Gastrocnemius medialis (tissue), 4 donors: Measurements from ENCODE around the gene EEF1E1. TPM values are rescaled to one million over a fixed set of nuclear protein-coding genes. Genes with fewer than 3 reads are reported as not detected.

Experiments used
- ATAC-seq, 2 donors: fragments of 150-250 bp; one replicate each; pipeline ENCODE4 v1.9.1; 2016
- DNase-seq, 2 donors: peaks; one replicate each; pipeline ENCODE4 v3.0.0-alpha.2; 2019
- H3K27ac ChIP-seq, 4 donors: fragments of 200-600 bp; sonication (generic); 1 replicate in 1 of 4; 2 replicates in 3 of 4; pipeline ENCODE4 v1.5.1; 2016 to 2018; ENCODE audit warnings: mild to moderate bottlenecking in 2 of 4, moderate library complexity in 1 of 4
- H3K27me3 ChIP-seq, 3 donors: fragments of 200-600 bp; sonication (generic) in 2 of 3; 1 replicate in 1 of 3; 2 replicates in 2 of 3; pipeline versions ENCODE4 v1.5.1 to v1.6.0; 2016 to 2019; ENCODE audit warnings: mild to moderate bottlenecking in 1 of 3, moderate library complexity in 1 of 3
- H3K36me3 ChIP-seq, 2 donors: fragments of 200-600 bp; sonication (generic) in 1 of 2; one replicate each; pipeline ENCODE4 v1.5.1; 2017 to 2018
- H3K4me1 ChIP-seq, 2 donors: fragments of 200-600 bp; sonication (generic) in 1 of 2; one replicate each; pipeline ENCODE4 v1.5.1; 2016 to 2017; ENCODE audit warnings: mild to moderate bottlenecking in 2 of 2
- H3K4me3 ChIP-seq, 4 donors: fragments of 200-600 bp; sonication (generic) in 3 of 4; 1 replicate in 1 of 4; 2 replicates in 3 of 4; pipeline ENCODE4 v1.5.1; 2016 to 2019; ENCODE audit warnings: mild to moderate bottlenecking in 2 of 4
- H3K9me3 ChIP-seq, 3 donors: fragments of 200-600 bp; sonication (generic) in 2 of 3; 1 replicate in 1 of 3; 2 replicates in 2 of 3; pipeline ENCODE4 v1.5.1; 2016 to 2019
- CTCF ChIP-seq, 5 experiments: fragments of 450-650 bp in 3 of 5; fragments of 200-600 bp in 2 of 5; sonication (generic) in 2 of 5; IDR thresholded peaks in 4 of 5; conservative IDR thresholded peaks in 1 of 5; 1 replicate in 4 of 5; 2 replicates in 1 of 5; pipeline ENCODE4 v1.5.1; 2016 to 2019; ENCODE audit warnings: antibody characterized with exemption in 5 of 5, mild to moderate bottlenecking in 3 of 5, moderate library complexity in 3 of 5
- POLR2A ChIP-seq, 2 donors: fragments of 450-650 bp; IDR thresholded peaks; one replicate each; pipeline ENCODE4 v1.6.1; 2017; ENCODE audit warnings: antibody characterized with exemption in 2 of 2, mild to moderate bottlenecking in 2 of 2, moderate library complexity in 2 of 2
- in situ Hi-C, 4 donors: fragments of 200-750 bp; cut with MboI; loops; one replicate each; pipeline versions ENCODE4 v1.15.0 to v1.8.0; 2017; ENCODE audit warnings: low sequenced_read_pairs in 4 of 4
- intact Hi-C: fragments of 100-400 bp; cut with DNase I; formaldehyde crosslinking; loops from one replicate; pipeline ENCODE4 v1.15.1; 2023; ENCODE audit warnings: low total_unique reads
- total RNA-seq, 4 donors: library from RNA; depleted of rRNA; stranded (reverse); fragments of >200 nt; gene quantifications; one replicate each; pipeline versions ENCODE4 v1.1.0 to v1.2.3, GENCODE V29; 2016

EEF1E1 gene
- total RNA-seq, 4 donors from 2014 or later = 16.0 to 39.9 (median 21.2) TPM

- DNase-seq (no peak), ATAC-seq (no peak)
- no peaks in the 10 kb centered on the region for H3K36me3 ChIP-seq
- no peaks in the 10 kb centered on the region for H3K4me1 ChIP-seq
- in situ Hi-C loops = no loop called here
- TF ChIP-seq POLR2A (IDR thresholded peaks at IDR 0.05) = no peak
- TF ChIP-seq CTCF (IDR thresholded peaks at IDR 0.05 in 4 of 5, conservative IDR thresholded peaks at IDR 0.05 in 1 of 5) = no peak
- H3K4me3 ChIP-seq = no peak overlapping the region
- H3K27ac ChIP-seq = no peak overlapping the region
- H3K27me3 ChIP-seq = peaks cover 0 to 5% (median 2%) of the 10 kb centered on the region in 3 donors
- intact Hi-C loops = no loop called here
- no peaks in the 10 kb centered on the region for H3K9me3 ChIP-seq
Measured at GRCh38 chr6:8137529-8137939, 35.2 kb upstream of the EEF1E1 start.

GRCh38 chr6:8135276-8135675 is 32.9 kb upstream of the EEF1E1 start:
- intact Hi-C loops (no loop called here), in situ Hi-C loops (no loop called here)
- Histone ChIP-seq H3K36me3 (no peaks in the 10 kb centered on the region), H3K27me3 (peaks cover 0 to 5% (median 5%) of the 10 kb centered on the region in 3 donors), H3K4me3 (no peak overlapping the region), H3K9me3 (no peaks in the 10 kb centered on the region), H3K4me1 (no peaks in the 10 kb centered on the region), H3K27ac (no peak overlapping the region)
- TF ChIP-seq CTCF (IDR thresholded peaks at IDR 0.05 in 4 of 5, conservative IDR thresholded peaks at IDR 0.05 in 1 of 5) = no peak
- TF ChIP-seq POLR2A (IDR thresholded peaks at IDR 0.05) = no peak
- DNase-seq (no peak), ATAC-seq (no peak)

GRCh38 chr6:8132130-8132529 is 29.8 kb upstream of the EEF1E1 start:
- no peak for ATAC-seq
- intact Hi-C loops = no loop called here
- no peak for TF ChIP-seq POLR2A (IDR thresholded peaks at IDR 0.05)
- no peak for TF ChIP-seq CTCF (IDR thresholded peaks at IDR 0.05 in 4 of 5, conservative IDR thresholded peaks at IDR 0.05 in 1 of 5)

GRCh38 chr6:8131265-8131897 is 29.0 kb upstream of the EEF1E1 start:
- ATAC-seq (no peak), DNase-seq (no peak)
- H3K36me3 ChIP-seq = no peaks in the 10 kb centered on the region
- in situ Hi-C loops (no loop called here), intact Hi-C loops (no loop called here)
- no peak overlapping the region for H3K27ac ChIP-seq
- peaks cover 0 to 5% (median 5%) of the 10 kb centered on the region in 3 donors for H3K27me3 ChIP-seq
- H3K4me1 ChIP-seq = no peaks in the 10 kb centered on the region
- H3K4me3 ChIP-seq = no peak overlapping the region
- H3K9me3 ChIP-seq = no peaks in the 10 kb centered on the region
- TF ChIP-seq CTCF (IDR thresholded peaks at IDR 0.05 in 4 of 5, conservative IDR thresholded peaks at IDR 0.05 in 1 of 5) = peak in 1 of 5 experiments; percentile 22
- TF ChIP-seq POLR2A (IDR thresholded peaks at IDR 0.05) = no peak

More at GRCh38 chr6:8132130-8132529, 29.8 kb upstream of the EEF1E1 start:
- Histone ChIP-seq H3K9me3 (no peaks in the 10 kb centered on the region), H3K36me3 (no peaks in the 10 kb centered on the region), H3K27ac (no peak overlapping the region), H3K27me3 (peaks cover 0 to 5% (median 5%) of the 10 kb centered on the region in 3 donors), H3K4me1 (no peaks in the 10 kb centered on the region), H3K4me3 (no peak overlapping the region)
- DNase-seq = no peak
- in situ Hi-C loops = no loop called here

- Histone ChIP-seq H3K27me3 (peaks cover 0 to 5% (median 5%) of the 10 kb centered on the region in 3 donors), H3K27ac (no peak overlapping the region), H3K4me3 (no peak overlapping the region), H3K4me1 (no peaks in the 10 kb centered on the region), H3K36me3 (no peaks in the 10 kb centered on the region), H3K9me3 (no peaks in the 10 kb centered on the region)
- no peak for TF ChIP-seq POLR2A (IDR thresholded peaks at IDR 0.05)
- no peak for TF ChIP-seq CTCF (IDR thresholded peaks at IDR 0.05 in 4 of 5, conservative IDR thresholded peaks at IDR 0.05 in 1 of 5)
- ATAC-seq (no peak), DNase-seq (no peak)
- in situ Hi-C loops = no loop called here
- intact Hi-C loops = no loop called here
Measured at GRCh38 chr6:8130399-8130798, 28.1 kb upstream of the EEF1E1 start.
